Sigmoid colon (tissue), 4 donors: ENCODE measurements around the gene NCOA6.

Experiments used
- CTCF ChIP-seq, 4 experiments: fragments of 450-650 bp in 3 of 4; fragments of 200-600 bp in 1 of 4; IDR thresholded peaks; one replicate each; pipeline ENCODE4 v1.5.1; 2016 to 2019; ENCODE audit warnings: antibody characterized with exemption in 4 of 4, mild to moderate bottlenecking in 3 of 4, moderate library complexity in 2 of 4
- EP300 ChIP-seq, 4 donors: sonication (generic); formaldehyde crosslinking; IDR thresholded peaks; one replicate each; pipeline ENCODE4 v1.6.1; 2017; ENCODE audit warnings: antibody characterized with exemption in 4 of 4
- POLR2A ChIP-seq, 2 donors: fragments of 450-650 bp; IDR thresholded peaks; one replicate each; pipeline ENCODE4 v1.6.1; 2016; ENCODE audit warnings: antibody characterized with exemption in 2 of 2, mild to moderate bottlenecking in 2 of 2, moderate library complexity in 2 of 2
- POLR2AphosphoS5 ChIP-seq, 4 donors: sonication (generic); formaldehyde crosslinking; IDR thresholded peaks; one replicate each; pipeline ENCODE4 v1.6.1; 2017; ENCODE audit warnings: antibody characterized with exemption in 4 of 4

- TF ChIP-seq CTCF (IDR thresholded peaks at IDR 0.05) (no peak), POLR2A (IDR thresholded peaks at IDR 0.05) (no peak), EP300 (IDR thresholded peaks at IDR 0.05) (no peak), POLR2AphosphoS5 (IDR thresholded peaks at IDR 0.05) (no peak)
Observed at GRCh38 chr20:34669094-34669493, 156.4 kb downstream of the NCOA6 start.
